Neural crest cell (in vitro differentiated cells): ENCODE results near the gene CCDC30. TPM values are rescaled to one million over a fixed set of nuclear protein-coding genes. Genes with fewer than 3 reads are reported as not detected.
A peak's percentile ranks its signal among the peaks of the same experiment; 100 is the strongest.
"Not testable (repeated sequence)": the region's sequence is repeated elsewhere in the genome, so short reads cannot be mapped to it uniquely, and the experiment has no call there.

Experiments
- DNase-seq: peaks from one replicate; pipeline ENCODE4 v3.0.0; 2021; ENCODE audit warnings: low read depth, mixed read lengths, low spot score
- H3K27ac Mint-ChIP-seq: one replicate; pipeline ENCODE4 v1.8.0; 2021; ENCODE audit warnings: mild to moderate bottlenecking, mixed read lengths; ENCODE audit not compliant: unreplicated experiment
- H3K27me3 Mint-ChIP-seq: 2 replicates; pipeline ENCODE4 v1.8.0; 2021; ENCODE audit warnings: low read depth, mild to moderate bottlenecking, mixed read lengths
- H3K36me3 Mint-ChIP-seq: 2 replicates; pipeline ENCODE4 v1.8.0; 2021; ENCODE audit warnings: low read depth, mild to moderate bottlenecking, mixed read lengths
- H3K4me1 Mint-ChIP-seq: 2 replicates; pipeline ENCODE4 v1.8.0; 2021; ENCODE audit warnings: mixed read lengths
- H3K4me3 Mint-ChIP-seq: one replicate; pipeline ENCODE4 v1.8.0; 2021; ENCODE audit warnings: mild to moderate bottlenecking, mixed read lengths
- H3K9me3 Mint-ChIP-seq: 2 replicates; pipeline ENCODE4 v1.8.0; 2021; ENCODE audit warnings: mixed read lengths
- total RNA-seq: library from RNA; stranded (reverse); gene quantifications from 2 replicates; pipeline ENCODE4 v1.2.1, GENCODE V29; 2021
- TF ChIP-seq, protein P1 (sequence below): fragments of 200-600 bp; sonication (generic); conservative IDR thresholded peaks from 2 replicates; pipeline ENCODE4 v1.5.0; 2021; ENCODE audit warnings: antibody characterized with exemption, mild to moderate bottlenecking

The CCDC30 gene
- total RNA-seq, 1 donor from 2014 or later = 6.9 TPM

DNA sequence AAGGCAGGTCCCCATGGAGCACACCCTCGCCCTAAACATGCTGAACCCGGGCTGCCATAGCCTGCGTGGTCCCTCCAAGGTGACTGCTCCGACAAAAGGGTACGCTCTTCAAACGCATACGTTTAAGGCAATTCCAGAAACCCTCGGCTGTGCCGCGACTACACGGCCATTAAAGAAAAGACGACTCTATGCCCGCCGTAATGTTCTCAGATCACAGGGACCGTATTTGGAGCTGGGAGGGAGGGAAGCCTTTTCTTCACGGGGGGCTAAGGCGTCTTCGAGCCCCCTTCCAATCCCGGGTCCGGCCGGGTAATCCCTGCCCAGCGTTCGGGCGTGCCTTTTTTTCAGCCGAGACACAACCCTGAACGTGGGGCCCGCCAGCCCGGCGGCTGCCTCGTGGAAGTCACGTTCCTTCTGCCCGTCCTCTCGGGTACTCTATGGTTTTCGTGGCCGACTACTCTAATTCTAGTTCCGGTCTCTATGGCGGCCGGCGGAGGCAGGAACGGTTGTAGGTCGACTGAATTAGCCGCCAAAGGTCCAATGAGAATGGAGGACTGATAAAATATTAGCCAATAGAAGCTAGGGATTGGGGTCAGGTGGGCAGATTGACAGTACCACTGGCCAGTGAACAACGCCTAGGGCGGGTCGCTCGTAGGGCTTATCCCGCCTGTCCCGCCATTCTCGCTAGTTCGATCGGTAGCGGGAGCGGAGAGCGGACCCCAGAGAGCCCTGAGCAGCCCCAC lies 218.8 kb downstream of the CCDC30 start, which contains the start of gene YBX1:
YBX1 (plus strand) TSS at position 678 of the 743 bp plus-strand sequence. CDS start 148 bp downstream, outside the sequence.
- DNase-seq = peak; percentile 95
- Mint-ChIP-seq H3K27me3 (peaks cover 4% of the 10 kb centered on the region), H3K36me3 (peaks cover 16% of the 10 kb centered on the region), H3K4me3 (peak within 1 kb of the TSS; percentile 100), H3K9me3 (no peaks in the 10 kb centered on the region), H3K4me1 (peaks cover 59% of the 10 kb centered on the region), H3K27ac (peak within 1 kb of the TSS; percentile 97)
- TF ChIP-seq, protein P1, sequence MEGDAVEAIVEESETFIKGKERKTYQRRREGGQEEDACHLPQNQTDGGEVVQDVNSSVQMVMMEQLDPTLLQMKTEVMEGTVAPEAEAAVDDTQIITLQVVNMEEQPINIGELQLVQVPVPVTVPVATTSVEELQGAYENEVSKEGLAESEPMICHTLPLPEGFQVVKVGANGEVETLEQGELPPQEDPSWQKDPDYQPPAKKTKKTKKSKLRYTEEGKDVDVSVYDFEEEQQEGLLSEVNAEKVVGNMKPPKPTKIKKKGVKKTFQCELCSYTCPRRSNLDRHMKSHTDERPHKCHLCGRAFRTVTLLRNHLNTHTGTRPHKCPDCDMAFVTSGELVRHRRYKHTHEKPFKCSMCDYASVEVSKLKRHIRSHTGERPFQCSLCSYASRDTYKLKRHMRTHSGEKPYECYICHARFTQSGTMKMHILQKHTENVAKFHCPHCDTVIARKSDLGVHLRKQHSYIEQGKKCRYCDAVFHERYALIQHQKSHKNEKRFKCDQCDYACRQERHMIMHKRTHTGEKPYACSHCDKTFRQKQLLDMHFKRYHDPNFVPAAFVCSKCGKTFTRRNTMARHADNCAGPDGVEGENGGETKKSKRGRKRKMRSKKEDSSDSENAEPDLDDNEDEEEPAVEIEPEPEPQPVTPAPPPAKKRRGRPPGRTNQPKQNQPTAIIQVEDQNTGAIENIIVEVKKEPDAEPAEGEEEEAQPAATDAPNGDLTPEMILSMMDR = no peak

DNA sequence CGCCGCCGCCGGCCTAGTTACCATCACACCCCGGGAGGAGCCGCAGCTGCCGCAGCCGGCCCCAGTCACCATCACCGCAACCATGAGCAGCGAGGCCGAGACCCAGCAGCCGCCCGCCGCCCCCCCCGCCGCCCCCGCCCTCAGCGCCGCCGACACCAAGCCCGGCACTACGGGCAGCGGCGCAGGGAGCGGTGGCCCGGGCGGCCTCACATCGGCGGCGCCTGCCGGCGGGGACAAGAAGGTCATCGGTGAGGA lies 219.3 kb downstream of the CCDC30 start:
- Mint-ChIP-seq H3K27ac (peak overlapping the region; percentile 97), H3K4me1 (peaks cover 61% of the 10 kb centered on the region), H3K4me3 (peak overlapping the region; percentile 100), H3K36me3 (peaks cover 16% of the 10 kb centered on the region)
- not testable (repeated sequence) for H3K27me3 Mint-ChIP-seq, H3K9me3 Mint-ChIP-seq, DNase-seq

DNA sequence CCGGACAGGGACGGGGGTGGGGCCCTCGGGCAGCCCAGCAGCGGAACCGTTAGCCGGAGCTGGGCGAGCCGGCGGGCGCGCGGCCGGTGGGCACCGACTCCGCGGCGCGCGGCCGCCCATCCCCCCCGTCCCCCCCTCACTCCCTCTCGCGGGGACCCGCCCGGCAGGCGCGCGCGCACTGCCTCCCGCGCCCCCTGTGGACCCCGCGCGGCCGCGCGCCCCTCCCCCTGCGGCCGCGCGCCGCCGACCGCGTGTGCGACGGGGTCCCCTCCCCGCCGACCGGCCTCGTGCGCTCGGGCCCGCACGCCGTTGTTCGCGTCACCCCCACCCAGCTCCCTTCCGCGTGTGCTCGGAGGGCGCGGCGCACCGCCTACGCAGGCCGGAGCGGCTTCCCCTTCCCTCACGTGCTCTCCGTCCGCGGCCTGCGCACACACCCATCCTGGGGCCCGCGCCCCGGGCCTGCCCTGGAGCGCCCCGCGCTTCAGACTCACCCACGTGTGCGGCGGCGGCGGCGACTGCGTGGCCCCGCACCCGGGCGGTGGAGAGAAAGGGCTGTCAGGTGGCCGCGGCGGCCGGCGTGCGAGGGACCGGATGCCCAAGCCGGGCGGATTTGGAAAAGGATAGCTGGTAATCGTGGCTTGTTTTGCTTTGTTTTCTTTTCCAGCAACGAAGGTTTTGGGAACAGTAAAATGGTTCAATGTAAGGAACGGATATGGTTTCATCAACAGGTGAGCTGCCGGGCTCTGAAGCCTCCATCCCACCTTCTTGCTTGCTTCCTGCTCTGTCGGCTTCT lies 219.8 kb downstream of the CCDC30 start:
- Mint-ChIP-seq H3K36me3 (peaks cover 21% of the 10 kb centered on the region), H3K27me3 (peaks cover 4% of the 10 kb centered on the region), H3K27ac (peak overlapping the region; percentile 94), H3K4me1 (peaks cover 66% of the 10 kb centered on the region), H3K9me3 (no peaks in the 10 kb centered on the region), H3K4me3 (peak overlapping the region; percentile 97)
- peak; percentile 46 for DNase-seq
- TF ChIP-seq, protein P1 = no peak

DNA sequence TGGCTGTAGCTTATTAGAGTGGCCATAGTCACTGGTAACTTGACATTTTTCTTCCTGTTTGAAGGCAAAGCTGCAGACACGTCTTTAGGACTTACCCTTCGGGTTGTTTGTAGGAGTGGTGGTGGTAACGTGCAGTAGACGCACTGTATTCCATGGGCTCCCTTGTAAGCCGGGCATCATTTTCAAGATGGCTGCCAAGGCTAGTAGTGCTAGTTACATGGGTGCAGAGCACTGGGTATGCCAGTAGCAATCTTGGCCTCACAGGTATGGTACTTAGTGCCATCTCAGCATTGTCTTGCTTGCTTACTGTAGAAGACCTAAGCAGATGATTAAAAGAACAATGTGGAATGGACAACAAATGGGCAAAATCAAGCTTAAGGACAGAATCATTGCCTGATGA lies 221.1 kb downstream of the CCDC30 start:
- Mint-ChIP-seq H3K27me3 (peaks cover 4% of the 10 kb centered on the region), H3K4me1 (peaks cover 76% of the 10 kb centered on the region), H3K36me3 (peaks cover 18% of the 10 kb centered on the region), H3K27ac (no peak overlapping the region), H3K9me3 (no peaks in the 10 kb centered on the region), H3K4me3 (peak overlapping the region; percentile 97)
- peak; percentile 12 for DNase-seq
- TF ChIP-seq, protein P1 = no peak

DNA sequence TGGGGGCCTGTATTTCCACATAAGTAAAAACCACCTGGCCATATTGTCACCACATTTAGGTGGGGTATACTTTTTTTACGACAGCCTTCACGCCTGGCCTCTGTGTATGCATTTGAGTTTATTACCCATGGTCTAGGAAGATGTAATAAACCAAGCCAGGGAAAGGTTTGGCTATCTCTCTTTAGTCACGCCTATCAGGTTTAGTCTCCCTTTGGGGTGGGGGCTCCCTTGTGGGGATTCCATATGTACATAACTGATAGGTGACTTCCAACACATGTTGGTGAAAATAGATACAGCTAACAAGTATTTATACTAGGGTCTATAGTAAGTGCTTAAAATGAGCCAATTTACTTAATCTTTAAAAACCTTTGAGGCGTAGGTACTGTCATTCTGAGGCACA lies 223.3 kb downstream of the CCDC30 start:
- Mint-ChIP-seq H3K4me1 (peaks cover 81% of the 10 kb centered on the region), H3K27ac (no peak overlapping the region), H3K9me3 (no peaks in the 10 kb centered on the region), H3K4me3 (peak overlapping the region; percentile 72), H3K36me3 (peaks cover 21% of the 10 kb centered on the region), H3K27me3 (peaks cover 4% of the 10 kb centered on the region)
- TF ChIP-seq, protein P1 = no peak
- DNase-seq = no peak

DNA sequence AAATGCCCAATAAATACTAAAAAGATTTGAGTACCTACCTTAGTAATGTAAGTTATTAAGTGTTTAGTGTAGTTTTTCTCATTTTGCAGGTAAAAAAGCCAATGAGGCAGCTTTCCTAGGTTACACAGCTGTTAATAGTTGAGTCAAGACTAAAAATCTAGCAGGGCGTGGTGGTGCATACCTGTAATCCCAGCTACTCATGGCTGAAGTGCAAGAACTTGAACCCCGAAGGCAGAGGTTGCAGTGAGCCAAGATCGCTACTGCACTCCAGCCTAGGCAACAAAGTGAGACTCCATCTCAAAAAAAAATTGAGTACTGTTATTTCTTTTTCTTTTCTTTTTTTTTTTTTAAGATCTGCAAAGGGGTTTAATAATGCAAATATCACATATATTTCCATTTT lies 226.8 kb downstream of the CCDC30 start:
- no peaks in the 10 kb centered on the region for H3K9me3 Mint-ChIP-seq
- TF ChIP-seq, protein P1 = no peak
- H3K4me3 Mint-ChIP-seq = no peak overlapping the region
- no peak overlapping the region for H3K27ac Mint-ChIP-seq
- H3K27me3 Mint-ChIP-seq = no peaks in the 10 kb centered on the region
- DNase-seq = no peak
- peaks cover 73% of the 10 kb centered on the region for H3K4me1 Mint-ChIP-seq
- peaks cover 14% of the 10 kb centered on the region for H3K36me3 Mint-ChIP-seq
